Measurements from ENCODE around the gene SMYD4.

- TF ChIP-seq CTCF (IDR thresholded peaks at IDR 0.05 in 8 of 11, conservative IDR thresholded peaks at IDR 0.05 in 3 of 11) (peak in 1 of 11 experiments; percentile 2), POLR2A (IDR thresholded peaks at IDR 0.05) (peak in 2 of 3 donors; percentile 46 to 69), POLR2AphosphoS5 (IDR thresholded peaks at IDR 0.05) (peak; percentile 90 to 93 (median 91))
Measured at GRCh38 chr17:1829592-1830257, at the start of gene SMYD4, which contains the start of gene RPA1.

Data from spleen (tissue), 7 donors.